NCI-H526 (cell line): ENCODE data around the gene CERS3.
"Not testable (repeated sequence)": the region's sequence is repeated elsewhere in the genome, so short reads cannot be mapped to it uniquely, and the experiment has no call there.

Experiments used
- DNase-seq, 2 experiments: peaks; one replicate each; lab custom pipeline; 2025; lab: John Stamatoyannopoulos, UW

CERS3 gene

GRCh38 chr15:100464888-100465287 lies 63.9 kb downstream of the CERS3 start:
- DNase-seq: no peak

- DNase-seq: no peak
These were observed 64.5 kb downstream of the CERS3 start for GRCh38 chr15:100464256-100464655.

- no peak for DNase-seq
These were observed 65.2 kb downstream of the CERS3 start for GRCh38 chr15:100463515-100463914.

GRCh38 chr15:100461049-100461448 lies 67.7 kb downstream of the CERS3 start:
- DNase-seq: no peak

- no peak for DNase-seq
These were observed 71.5 kb downstream of the CERS3 start for GRCh38 chr15:100457201-100457600.

GRCh38 chr15:100454148-100454547 lies 74.6 kb downstream of the CERS3 start:
- DNase-seq: no peak

- no peak for DNase-seq
These were observed 80.3 kb downstream of the CERS3 start for GRCh38 chr15:100448481-100448880.

GRCh38 chr15:100441063-100441462 lies 87.7 kb downstream of the CERS3 start:
- not testable (repeated sequence) for DNase-seq

- no peak for DNase-seq
These were observed 89.2 kb downstream of the CERS3 start for GRCh38 chr15:100439514-100439913.

- peak in 1 of 2 experiments; percentile 16 for DNase-seq
These were observed 90.2 kb downstream of the CERS3 start for GRCh38 chr15:100438570-100438969.

- DNase-seq: no peak
These were observed 91.5 kb downstream of the CERS3 start for GRCh38 chr15:100437261-100437660.

- no peak for DNase-seq
These were observed 94.2 kb downstream of the CERS3 start for GRCh38 chr15:100434561-100434960.

- DNase-seq: no peak
These were observed 94.7 kb downstream of the CERS3 start for GRCh38 chr15:100434038-100434437.

- no peak for DNase-seq
These were observed 95.4 kb downstream of the CERS3 start for GRCh38 chr15:100433304-100433703.

- DNase-seq: no peak
These were observed 98.3 kb downstream of the CERS3 start for GRCh38 chr15:100430411-100430810.

- no peak for DNase-seq
These were observed 99.5 kb downstream of the CERS3 start for GRCh38 chr15:100429116-100429728.

GRCh38 chr15:100426937-100427336 lies 101.8 kb downstream of the CERS3 start:
- DNase-seq: no peak

GRCh38 chr15:100405179-100405578 lies 123.6 kb downstream of the CERS3 start:
- no peak for DNase-seq

GRCh38 chr15:100400996-100401395 lies 127.8 kb downstream of the CERS3 start:
- no peak for DNase-seq

- DNase-seq: no peak
These were observed 133.9 kb downstream of the CERS3 start for GRCh38 chr15:100394736-100395440.

GRCh38 chr15:100393008-100393407 lies 135.7 kb downstream of the CERS3 start:
- no peak for DNase-seq

GRCh38 chr15:100385300-100386050 lies 143.3 kb downstream of the CERS3 start:
- DNase-seq: no peak

GRCh38 chr15:100384108-100384410 lies 144.7 kb downstream of the CERS3 start:
- DNase-seq: no peak
